ENCODE measurements around the gene EIF3L. TPM values are rescaled to one million over a fixed set of nuclear protein-coding genes. Genes with fewer than 3 reads are reported as not detected.

EIF3L gene
- polyA plus RNA-seq, 4 donors: 927 to 1,098 (median 1,031) TPM

DNA sequence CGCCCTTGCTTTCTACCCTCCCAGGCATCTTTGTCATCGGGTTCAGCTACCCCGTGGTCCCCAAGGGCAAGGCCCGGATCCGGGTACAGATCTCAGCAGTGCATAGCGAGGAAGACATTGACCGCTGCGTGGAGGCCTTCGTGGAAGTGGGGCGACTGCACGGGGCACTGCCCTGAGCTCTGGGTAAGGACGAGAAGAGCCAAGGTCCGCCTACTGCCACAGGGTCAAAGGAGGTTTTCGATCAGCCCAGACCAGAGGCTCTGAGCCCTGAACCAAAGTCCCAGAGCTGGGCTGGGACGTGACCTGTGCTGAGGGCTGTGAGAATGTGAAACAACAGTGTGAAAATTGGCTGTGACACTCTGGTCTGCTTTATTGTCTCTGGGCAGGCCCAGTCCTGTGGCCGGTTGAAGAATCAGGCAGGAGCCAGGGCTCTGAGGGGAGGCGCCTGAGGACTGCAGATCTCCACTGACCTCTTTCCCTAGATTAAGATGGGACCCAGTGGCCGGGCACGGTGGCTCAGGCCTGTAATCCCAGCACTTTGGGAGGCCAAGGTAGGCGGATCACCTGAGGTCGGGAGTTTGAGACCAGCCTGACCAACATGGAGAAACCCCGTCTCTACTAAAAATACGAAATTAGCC lies 32.6 kb upstream of the EIF3L start:
- no peak for DNase-seq (ENCODE audit: low read depth in 4 of 4, low spot score in 3 of 4)

DNA sequence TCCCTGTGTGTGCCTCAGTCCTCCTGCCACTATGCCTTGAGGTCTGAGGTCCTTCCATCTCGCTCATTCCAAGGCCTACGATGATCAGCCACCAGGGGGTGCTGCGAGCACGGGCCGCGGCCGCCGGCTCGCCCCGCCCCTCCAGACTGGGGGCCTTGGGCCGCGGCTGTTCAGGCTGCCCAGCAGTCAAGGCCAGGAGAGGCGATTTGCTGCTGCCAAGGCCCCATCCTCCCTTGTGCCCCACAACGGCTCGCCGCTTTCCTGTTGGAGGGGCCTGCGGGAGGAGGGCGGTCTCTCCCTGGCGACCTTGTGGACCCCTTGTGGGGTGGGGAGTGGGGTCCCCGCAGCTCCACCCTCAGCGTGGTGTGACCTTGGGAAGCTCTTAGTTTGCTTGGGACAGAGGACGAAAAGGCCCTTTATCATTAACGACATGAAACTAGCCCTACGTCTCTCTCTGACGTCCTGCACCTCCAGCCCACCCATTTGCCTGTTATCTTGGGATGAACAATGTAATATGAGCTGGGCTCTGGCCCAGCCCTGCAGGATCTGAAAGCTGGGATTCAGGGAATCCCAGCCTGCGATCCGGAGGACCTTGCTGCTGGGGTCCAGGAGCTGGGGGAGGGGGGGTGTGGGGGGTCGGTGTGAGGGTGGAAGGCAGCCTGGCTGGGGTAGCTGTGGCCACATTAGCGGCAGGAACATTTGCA lies 31.4 kb upstream of the EIF3L start:
- DNase-seq (ENCODE audit: low read depth in 4 of 4, low spot score in 3 of 4): no peak

DNA sequence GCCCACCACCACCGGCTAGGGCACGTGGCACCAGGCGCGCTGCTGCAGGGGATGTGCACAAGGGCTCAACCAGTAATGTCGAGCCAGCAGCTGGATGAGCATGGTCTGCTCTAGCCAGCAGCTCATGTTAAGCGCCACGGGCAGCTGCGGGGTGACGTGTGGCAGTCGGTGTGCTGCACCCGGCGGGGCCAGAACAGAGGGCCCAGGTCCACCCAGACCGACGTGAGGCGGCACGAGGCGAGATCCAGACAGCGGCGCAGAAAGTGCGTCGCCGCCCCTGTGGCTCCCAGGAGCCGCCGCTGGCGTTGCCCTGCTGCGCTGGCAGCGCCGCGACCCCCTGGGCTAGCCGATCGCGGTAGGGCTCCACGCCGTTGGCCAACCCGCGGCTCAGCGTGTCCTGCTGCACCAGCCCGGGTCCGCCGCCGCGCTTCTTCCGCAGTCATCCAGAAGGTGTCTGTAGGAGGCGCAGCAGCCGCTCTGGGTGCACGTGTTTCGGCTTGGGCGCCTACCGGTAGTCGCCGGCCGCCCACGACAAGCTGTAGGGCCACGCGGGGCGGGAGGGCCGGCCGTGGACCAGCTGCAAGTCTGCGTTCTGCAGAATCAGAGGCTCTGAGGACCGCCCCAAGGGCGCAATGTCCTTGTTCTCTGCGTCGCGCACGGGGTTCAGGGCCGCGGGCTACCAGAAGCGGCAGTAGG lies 30.7 kb upstream of the EIF3L start:
- DNase-seq (ENCODE audit: low read depth in 4 of 4, low spot score in 3 of 4): no peak

DNA sequence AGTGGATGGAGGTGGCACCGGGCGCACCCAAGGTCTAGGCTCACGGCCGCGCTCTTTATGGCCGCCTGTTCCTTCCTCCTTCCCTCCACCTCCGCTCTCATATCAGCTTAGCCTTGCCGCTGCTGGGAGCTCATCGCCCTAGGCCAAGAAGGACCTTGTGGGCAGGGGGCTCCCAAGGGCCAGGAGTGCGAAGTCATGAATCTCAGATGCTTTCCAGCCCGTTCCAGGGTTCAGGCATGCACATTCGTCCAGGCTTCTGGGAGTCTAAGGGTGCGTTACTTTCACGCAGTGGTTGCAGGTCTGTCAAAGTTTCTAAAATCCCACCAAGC lies 30.1 kb upstream of the EIF3L start:
- DNase-seq (ENCODE audit: low read depth in 4 of 4, low spot score in 3 of 4): no peak

DNA sequence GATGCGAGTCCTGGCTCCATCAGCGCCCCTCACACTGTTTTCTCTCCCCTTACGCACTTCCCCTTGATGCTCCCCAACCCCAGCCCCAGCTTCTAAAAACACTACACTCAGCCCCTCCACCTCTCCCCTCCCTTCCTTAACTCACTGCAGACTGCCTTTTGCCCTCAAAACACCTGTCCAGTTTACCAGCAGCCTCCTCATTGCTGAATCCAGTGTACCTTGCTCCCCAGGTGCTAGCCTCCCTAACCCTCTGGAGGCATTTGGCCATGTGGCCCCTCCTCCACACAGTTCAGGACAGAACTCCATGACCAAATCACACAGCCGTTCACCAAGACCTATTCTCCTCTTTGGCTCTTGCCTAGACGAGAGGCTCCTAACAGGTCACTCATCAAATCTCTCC lies 28.9 kb upstream of the EIF3L start:
- no peak for DNase-seq (ENCODE audit: low read depth in 4 of 4, low spot score in 3 of 4)

DNA sequence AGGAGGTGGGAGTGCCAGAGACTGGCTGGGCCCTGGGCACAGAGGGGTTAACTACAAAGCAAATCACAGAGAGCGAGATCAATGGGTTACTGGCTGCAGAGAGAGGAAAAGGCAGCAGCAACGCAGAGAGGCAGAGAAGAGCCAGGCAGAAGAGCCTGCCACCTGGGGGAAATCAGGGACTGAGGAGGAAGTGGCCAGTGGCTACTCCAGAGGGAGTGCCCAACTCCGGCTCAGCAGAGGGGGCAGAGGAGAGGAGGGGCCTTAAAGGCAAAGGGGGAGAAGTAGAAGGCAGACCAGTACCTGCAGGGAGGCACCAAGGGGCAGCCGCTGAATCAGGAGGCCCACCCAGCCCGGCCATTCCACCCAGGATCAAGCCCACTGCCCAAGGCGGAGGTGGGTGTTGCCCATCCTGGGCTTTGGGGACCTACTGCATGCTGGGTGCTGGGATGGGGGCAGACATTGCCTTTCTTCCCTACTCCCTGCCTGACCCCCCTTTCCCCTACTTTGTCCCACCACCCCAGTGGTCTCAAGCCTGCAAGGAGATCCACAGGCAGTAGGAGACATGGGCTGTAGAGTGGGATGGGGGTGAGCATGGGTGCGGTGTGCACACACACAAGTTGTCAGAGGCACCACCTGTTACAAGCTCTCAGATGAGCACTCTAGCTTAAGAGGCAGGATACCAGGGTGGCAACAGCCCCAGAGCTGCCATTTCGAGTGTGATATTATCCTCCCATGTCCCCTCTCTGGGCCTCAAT lies 27.0 kb upstream of the EIF3L start:
- DNase-seq (ENCODE audit: low read depth in 4 of 4, low spot score in 3 of 4): no peak

DNA sequence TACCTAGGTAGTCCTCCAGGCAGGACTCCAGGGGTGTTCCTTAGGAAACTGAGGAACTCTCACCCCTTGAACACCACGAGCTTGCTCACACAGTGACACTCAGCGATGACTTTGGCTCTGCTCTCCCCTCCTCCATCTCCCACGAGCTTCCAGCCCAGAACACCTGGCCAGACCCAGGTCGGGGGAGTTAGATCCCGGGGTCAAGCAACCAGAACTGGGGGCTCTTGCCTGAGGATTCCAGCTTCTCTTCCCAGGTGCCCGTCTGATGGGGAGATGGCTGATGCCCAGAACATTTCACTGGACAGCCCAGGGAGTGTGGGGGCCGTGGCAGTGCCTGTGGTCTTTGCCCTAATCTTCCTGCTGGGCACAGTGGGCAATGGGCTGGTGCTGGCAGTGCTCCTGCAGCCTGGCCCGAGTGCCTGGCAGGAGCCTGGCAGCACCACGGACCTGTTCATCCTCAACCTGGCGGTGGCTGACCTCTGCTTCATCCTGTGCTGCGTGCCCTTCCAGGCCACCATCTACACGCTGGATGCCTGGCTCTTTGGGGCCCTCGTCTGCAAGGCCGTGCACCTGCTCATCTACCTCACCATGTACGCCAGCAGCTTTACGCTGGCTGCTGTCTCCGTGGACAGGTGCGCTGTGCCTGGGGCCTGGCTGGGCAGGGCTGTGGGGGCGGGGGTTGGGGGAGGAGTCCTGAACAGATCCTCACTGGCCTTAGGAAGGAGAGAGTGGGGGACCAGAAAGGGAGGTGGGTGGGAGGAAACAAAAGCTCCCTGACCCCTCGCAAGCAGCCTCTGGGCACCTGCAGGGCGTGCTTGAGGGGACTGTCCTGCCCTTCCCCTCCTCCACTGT lies 25.9 kb upstream of the EIF3L start, which contains the start of gene GALR3:
TSS of gene GALR3 (plus strand) at position 249 of the 852 bp plus-strand sequence. CDS start at position 274, 25 bp downstream.
- DNase-seq (ENCODE audit: low read depth in 4 of 4, low spot score in 3 of 4): no peak

DNA sequence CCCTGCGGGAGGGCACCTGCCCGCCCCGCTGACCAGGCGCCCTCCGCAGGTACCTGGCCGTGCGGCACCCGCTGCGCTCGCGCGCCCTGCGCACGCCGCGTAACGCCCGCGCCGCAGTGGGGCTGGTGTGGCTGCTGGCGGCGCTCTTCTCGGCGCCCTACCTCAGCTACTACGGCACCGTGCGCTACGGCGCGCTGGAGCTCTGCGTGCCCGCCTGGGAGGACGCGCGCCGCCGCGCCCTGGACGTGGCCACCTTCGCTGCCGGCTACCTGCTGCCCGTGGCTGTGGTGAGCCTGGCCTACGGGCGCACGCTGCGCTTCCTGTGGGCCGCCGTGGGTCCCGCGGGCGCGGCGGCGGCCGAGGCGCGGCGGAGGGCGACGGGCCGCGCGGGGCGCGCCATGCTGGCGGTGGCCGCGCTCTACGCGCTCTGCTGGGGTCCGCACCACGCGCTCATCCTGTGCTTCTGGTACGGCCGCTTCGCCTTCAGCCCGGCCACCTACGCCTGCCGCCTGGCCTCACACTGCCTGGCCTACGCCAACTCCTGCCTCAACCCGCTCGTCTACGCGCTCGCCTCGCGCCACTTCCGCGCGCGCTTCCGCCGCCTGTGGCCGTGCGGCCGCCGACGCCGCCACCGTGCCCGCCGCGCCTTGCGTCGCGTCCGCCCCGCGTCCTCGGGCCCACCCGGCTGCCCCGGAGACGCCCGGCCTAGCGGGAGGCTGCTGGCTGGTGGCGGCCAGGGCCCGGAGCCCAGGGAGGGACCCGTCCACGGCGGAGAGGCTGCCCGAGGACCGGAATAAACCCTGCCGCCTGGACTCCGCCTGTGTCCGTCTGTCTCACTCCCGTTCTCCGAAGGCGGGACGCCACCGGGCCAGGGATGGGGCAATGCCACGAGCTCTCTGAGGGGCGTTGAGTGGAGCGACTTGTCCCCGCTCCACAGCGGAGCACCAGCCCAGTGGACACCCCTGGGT lies 24.3 kb upstream of the EIF3L start:
- no peak for DNase-seq (ENCODE audit: low read depth in 4 of 4, low spot score in 3 of 4)

DNA sequence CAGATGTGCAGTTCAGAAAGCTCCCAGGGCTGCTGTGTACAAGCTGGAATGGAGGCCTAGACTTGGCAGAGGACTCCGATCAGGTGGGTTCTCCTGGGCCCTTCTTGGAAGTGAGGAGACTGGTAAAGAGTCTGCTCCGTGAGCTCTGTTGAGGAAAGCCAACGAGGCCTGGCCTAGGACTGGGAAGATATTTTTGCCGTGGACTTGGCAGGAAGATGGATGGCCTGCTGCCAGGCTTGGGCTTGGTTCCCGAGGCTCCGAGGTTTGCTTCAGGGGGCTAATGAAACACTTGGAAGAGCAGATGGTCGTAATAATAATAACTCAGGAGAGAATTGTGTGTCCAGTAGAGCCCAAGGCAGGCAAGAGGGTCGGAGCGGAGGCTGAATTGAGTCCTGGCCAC lies 22.2 kb upstream of the EIF3L start:
- no peak for DNase-seq (ENCODE audit: low read depth in 4 of 4, low spot score in 3 of 4)

DNA sequence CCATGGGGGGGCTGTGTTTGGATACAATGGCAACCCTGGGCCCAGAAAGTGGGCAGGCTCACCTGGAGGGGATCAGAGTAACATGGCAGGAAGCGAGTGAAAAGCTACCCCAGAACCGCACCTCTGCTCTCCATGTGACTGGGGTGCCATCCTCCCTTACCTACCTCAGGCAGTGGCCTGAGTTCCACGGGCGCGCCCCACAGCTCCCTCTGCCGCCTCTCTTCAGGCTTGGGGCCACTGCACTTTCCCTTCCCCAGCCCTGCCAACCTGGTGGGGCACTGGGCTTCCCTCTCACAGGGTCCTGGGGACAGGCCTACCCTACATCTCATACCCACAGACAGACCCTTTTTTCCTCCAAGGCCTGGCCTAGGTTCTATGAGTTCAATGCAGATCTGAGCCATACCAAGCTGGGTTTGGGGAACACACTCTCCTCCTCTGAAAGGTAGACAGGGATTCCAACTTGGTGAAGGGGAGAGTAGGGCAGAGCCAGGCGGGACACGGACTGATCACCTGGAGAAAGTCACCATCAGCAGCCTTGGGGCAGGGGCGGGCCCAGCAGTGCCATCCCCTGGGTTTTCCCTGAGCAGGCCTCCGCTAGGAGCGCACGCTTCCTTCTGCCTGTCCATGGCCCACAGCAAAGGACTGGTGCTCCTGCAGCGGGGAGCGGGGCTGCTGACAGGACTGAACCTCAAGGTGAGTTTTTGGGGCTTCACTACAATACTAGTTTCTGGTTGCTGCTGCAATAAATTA lies 19.0 kb upstream of the EIF3L start:
- no peak for DNase-seq (ENCODE audit: low read depth in 4 of 4, low spot score in 3 of 4)

DNA sequence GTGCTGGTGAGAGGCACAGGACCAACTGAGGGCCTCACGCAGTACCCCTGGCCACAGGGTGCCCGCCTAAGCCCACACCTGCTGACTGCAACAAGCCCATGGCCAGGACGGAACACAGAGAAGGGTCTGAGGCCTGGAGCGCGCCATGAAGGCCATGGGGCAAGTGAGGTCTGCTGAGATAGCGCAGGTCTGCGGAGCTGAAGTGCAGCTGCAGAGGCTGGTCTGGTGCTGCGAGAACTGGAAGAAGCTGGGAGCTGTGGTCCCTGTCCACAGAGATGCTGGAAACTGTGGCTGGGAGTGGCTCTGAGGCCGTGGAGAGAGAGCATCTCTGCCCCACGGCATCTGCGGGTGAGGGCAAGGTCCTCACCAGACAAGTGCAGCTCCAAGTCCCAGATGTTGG lies 17.7 kb upstream of the EIF3L start:
- DNase-seq (ENCODE audit: low read depth in 4 of 4, low spot score in 3 of 4): no peak

DNA sequence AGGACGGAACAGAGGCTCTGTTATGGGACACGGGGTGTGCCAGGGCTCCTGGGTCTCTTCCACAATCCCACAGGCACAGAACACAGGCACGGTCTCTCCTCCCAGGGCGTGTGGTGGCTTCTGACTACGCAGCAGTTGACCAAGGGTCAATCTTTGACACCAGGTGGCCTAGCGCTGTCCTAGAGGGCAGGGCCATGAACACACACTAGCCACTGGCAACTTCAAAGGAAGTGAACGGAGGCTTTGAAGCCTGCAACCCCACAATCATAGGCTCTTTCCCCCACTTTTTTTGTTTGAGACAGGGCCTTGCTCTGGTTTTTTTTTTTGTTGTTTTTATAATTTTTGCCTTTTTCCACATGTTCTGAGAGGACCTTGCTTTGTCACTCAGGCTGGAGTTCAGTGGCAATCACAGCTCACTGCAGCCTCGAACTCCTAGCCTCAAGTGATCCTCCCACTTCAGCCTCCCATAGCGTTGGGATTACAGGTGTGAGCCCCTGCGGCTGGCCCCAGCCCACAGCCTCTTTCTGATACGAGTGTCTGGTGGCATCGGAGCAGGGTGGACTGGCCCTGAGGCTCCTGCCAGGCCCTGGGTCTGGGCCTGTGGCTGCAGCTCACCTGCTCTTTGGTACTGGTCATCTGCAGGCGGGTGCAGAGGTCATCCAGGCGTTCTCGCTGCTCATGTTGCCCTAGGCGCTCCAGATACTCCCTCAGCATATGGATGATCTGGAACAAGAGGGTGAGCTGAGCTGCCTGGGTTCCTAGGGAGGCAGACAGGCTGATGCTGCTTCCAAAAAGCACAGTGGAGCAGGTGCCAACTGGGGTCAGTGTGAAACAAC lies 17.0 kb upstream of the EIF3L start:
- no peak for DNase-seq (ENCODE audit: low read depth in 4 of 4, low spot score in 3 of 4)

DNA sequence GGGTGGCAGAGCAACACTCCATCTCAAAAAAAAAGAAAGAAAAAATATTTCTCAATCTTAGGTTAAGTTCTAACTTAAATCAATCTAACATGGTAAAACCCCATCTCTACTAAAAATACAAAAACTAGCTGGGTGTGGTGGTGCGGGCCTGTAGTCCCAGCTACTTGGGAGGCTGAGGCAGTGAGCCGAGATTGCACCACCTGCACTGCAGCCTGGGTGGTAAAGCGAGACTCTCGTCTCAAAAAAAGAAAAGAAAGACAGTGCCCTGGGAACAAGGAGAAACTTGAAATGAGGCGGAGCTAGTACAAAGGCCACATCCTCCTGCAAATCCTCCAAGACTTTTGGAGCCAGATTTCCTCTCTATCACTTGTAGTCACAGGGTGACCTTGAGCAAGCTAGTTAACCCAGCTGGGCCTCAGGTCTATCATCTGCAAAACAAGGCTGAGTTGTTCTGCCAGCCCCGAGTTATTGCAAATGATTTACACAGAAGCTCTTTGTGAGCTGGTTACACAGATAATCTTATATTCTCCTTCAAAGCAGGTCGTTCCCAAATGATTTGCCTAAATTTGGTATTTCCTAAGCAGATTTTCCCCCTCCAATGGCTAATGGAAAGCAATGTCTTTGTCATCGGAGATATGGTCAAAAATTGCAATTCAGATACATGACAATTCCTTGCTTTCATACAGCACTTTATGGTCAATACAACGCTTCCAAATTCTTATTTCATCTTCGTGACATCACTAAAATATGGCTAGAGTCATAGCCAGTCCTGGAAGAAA lies 7.0 kb upstream of the EIF3L start:
- DNase-seq (ENCODE audit: low read depth in 4 of 4, low spot score in 3 of 4): no peak

DNA sequence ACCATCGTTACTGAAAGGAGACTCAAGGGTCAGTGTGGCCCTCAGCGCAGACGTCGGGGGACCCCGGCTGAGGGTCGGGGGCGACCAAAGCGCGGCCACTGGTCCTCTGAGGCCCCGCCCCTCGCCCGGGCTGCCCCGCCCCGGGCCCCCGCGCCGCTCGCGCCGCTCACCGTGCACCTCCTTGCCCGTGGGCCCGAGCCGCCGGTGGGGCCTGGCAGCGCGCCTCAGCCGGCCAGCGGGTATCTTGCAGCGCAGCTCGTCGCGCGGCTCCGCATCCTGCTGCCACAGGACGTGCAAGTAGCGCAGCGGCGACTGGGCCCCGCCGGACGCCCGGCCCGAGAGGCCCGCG lies 5.5 kb upstream of the EIF3L start:
- no peak for DNase-seq (ENCODE audit: low read depth in 4 of 4, low spot score in 3 of 4)

DNA sequence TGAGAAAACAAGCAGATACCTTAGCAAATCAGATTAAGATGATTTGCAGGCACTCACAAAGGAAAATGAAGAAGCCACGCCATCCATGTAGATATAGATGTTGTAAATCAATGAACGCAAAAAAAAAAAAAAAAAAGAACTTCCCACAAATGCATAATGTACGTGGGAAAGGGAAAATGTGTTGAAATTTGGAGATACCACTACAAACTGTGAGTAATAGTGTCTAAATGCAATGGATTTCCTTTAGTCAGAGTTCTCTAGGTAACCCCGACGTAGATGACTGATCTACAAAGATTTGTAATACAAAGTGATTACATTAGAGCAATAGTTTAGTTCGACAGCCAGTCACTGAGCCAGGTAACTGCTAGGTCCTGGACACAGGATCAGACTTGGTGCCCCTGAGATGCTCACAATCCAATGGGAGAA lies 4.3 kb upstream of the EIF3L start:
- no peak for DNase-seq (ENCODE audit: low read depth in 4 of 4, low spot score in 3 of 4)

DNA sequence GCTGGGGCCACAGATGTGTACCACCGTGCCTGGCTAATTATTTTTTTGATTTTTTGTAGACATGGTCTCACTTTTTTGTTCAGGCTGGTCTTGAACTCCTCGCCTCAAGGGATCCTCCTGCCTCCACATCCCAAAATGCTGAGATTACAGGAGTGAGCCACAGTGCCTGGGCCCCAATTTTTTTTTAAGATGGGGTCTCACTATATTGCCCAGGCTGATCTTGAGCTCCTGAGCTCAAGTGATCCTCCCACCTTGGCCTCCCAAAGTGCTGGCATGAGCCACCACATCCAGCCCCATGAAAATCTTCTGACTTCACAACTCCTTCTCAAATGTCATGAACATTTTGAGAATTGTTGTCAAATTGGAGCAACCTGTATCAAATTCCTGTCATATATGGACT lies 2.8 kb upstream of the EIF3L start:
- DNase-seq (ENCODE audit: low read depth in 4 of 4, low spot score in 3 of 4): no peak

DNA sequence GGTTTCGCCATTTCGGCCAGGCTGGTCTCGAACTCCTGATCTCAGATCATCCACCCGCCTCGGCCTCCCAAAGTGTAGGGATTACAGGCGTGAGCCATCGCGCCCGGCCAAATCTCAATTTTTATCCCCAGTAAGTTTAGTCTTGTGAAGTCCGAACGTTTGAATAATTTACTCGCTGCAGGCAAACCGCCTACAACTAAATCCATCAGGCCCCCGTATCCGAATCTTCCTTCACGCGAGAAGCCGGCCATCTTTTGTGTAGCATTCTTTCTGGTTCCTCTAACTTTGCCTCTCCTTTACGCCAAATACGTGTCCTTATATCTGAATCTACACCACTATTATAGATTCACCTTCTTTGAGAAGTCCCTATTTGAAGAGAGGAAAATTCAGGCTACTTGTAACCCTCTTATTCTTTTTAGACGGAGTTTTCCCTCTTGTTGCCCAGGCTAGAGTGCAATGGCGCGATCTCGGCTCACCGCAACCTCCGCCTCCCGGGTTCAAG lies 581 bp upstream of the EIF3L start:
- no peak for DNase-seq (ENCODE audit: low read depth in 4 of 4, low spot score in 3 of 4)

All from left renal pelvis (tissue), 4 donors.